EL (cell line): Measurements from ENCODE around the gene COPZ2.
A peak's percentile ranks its signal among the peaks of the same experiment; 100 is the strongest.
"Not testable (repeated sequence)": the region's sequence is repeated elsewhere in the genome, so short reads cannot be mapped to it uniquely, and the experiment has no call there.

Experiments
- DNase-seq: peaks from one replicate; pipeline ENCODE4 v3.0.0-alpha.2; 2016

Gene COPZ2

GRCh38 chr17:48037036-48037837, at the start of gene COPZ2:
TSS of gene COPZ2 (minus strand) at chr17:48037797. CDS start at chr17:48037777, 20 bp downstream.
- DNase-seq = peak; percentile 67

- no peak for DNase-seq
Observed at GRCh38 chr17:48084932-48085331, 47.3 kb upstream of the COPZ2 start.

- DNase-seq = no peak
Observed at GRCh38 chr17:48081858-48082257, 44.3 kb upstream of the COPZ2 start.

- DNase-seq = not testable (repeated sequence)
Observed at GRCh38 chr17:48077152-48077551, 39.6 kb upstream of the COPZ2 start.

GRCh38 chr17:48074322-48075081, 36.9 kb upstream of the COPZ2 start:
- DNase-seq = peak; percentile 79

- DNase-seq = not testable (repeated sequence)
Observed at GRCh38 chr17:48073566-48074094, 36.0 kb upstream of the COPZ2 start.

- DNase-seq = not testable (repeated sequence)
Observed at GRCh38 chr17:48072811-48073210, 35.2 kb upstream of the COPZ2 start.

GRCh38 chr17:48071654-48072053, 34.1 kb upstream of the COPZ2 start:
- no peak for DNase-seq

- no peak for DNase-seq
Observed at GRCh38 chr17:48070195-48070594, 32.6 kb upstream of the COPZ2 start.

GRCh38 chr17:48068491-48068961, 30.9 kb upstream of the COPZ2 start:
- peak; percentile 74 for DNase-seq

GRCh38 chr17:48067808-48068207, 30.2 kb upstream of the COPZ2 start:
- not testable (repeated sequence) for DNase-seq

GRCh38 chr17:48067245-48067644, 29.6 kb upstream of the COPZ2 start:
- no peak for DNase-seq

GRCh38 chr17:48066656-48067055, 29.1 kb upstream of the COPZ2 start:
- no peak for DNase-seq

- DNase-seq = no peak
Observed at GRCh38 chr17:48066192-48066591, 28.6 kb upstream of the COPZ2 start.

- no peak for DNase-seq
Observed at GRCh38 chr17:48064638-48065037, 27.0 kb upstream of the COPZ2 start.

GRCh38 chr17:48062273-48062672, 24.7 kb upstream of the COPZ2 start:
- DNase-seq = no peak

- no peak for DNase-seq
Observed at GRCh38 chr17:48060249-48060648, 22.7 kb upstream of the COPZ2 start.

- no peak for DNase-seq
Observed at GRCh38 chr17:48059125-48059668, 21.6 kb upstream of the COPZ2 start.

GRCh38 chr17:48058393-48059124, 21.0 kb upstream of the COPZ2 start:
- DNase-seq = no peak

GRCh38 chr17:48057626-48058025, 20.0 kb upstream of the COPZ2 start:
- no peak for DNase-seq

- no peak for DNase-seq
Observed at GRCh38 chr17:48056879-48057278, 19.3 kb upstream of the COPZ2 start.

- DNase-seq = no peak
Observed at GRCh38 chr17:48056246-48056745, 18.7 kb upstream of the COPZ2 start.
